KBM-7 (cell line): ENCODE results near the gene COX19.
"Not testable (repeated sequence)": the region's sequence is repeated elsewhere in the genome, so short reads cannot be mapped to it uniquely, and the experiment has no call there.

ENCODE experiments used
- DNase-seq: peaks from one replicate; pipeline ENCODE4 v3.0.0-alpha.2; 2015
- in situ Hi-C: fragments of 300-500 bp; cut with MboI; formaldehyde crosslinking; loops from 2 replicates; pipeline ENCODE4 v1.14.3; 2020; ENCODE audit warnings: low sequenced_read_pairs, low pct_unique_long_range_greater_than_20kb, mixed read lengths

Gene COX19

DNA sequence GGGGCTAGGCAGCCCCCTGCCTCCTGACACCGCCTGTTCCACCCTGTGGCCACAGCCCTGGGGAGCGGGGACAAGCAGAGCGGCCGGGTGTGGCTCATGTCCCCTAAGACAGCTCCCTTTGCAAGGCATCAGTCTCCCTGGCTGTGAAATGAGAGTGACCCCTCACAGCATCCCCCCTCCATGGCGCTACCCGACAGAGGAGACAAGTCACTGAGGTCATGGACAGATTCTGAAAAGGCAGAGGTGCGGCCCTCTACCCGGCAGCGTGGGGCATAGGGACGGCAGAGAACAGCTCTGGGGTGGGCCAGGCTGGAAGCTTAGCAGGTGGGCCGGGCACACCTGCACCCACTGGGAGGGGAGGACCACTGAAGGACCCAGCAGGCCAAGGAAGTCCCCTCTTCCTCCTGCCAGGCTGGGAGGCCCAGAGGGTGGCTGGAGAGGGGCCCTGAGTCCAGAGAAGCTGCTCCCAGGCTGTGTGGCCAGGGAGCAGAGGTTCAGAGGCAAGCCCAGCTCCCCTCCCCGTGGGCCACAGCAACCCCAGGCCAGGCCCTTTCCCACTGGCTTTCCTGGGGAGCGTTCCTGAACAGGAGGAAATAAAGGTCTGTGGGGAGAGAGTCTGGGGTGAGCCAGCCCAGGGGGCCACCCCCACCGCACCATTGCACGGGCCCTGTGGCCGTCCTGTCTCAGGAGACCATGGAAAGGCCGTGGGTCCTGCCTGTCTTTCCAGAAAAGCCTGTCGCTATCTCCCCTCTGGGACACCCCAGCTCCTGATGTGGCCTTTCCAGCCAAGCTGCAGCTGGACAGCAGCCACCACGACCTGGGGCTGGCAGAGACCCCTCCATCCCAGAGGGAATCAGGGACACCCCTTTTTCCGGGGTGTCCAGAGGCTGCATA lies 22.6 kb downstream of the COX19 start:
- DNase-seq = no peak
- in situ Hi-C loops = no loop called here

DNA sequence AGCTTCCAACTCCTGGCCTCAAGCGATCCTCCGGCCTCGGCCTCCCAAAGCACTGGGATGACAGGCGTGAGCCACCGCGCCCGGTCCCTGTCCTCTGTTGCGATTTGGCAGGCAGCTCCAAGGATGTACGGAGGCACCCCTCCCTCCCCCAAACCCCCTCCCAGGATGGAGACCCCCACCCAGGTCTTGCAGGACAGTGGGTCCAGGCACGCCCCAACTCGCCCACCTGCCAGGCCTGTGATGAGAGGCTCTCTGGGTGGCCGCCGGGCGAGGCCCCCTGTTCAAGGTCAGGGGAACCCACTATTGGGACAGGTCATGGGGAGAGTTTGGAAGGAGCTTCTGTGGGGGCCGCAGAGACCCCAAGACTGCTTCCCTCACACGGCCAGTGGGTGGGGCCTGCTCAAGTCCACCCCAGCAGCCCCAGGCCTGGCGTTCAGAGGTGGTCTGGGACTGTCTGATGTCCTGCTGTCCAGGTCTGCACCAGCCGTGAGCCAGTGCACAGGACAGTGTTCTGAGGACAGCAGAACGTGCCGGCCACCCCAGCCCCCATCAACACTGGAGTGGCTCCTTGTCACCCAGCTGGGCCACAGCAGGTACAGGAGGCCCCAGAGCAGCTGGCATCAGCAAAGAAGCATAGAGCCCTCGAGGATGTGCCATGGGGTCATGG lies 23.3 kb downstream of the COX19 start:
- in situ Hi-C loops = no loop called here
- no peak for DNase-seq

- no peak for DNase-seq
- in situ Hi-C loops = no loop called here
These were observed 26.1 kb downstream of the COX19 start for GRCh38 chr7:949021-949934.

DNA sequence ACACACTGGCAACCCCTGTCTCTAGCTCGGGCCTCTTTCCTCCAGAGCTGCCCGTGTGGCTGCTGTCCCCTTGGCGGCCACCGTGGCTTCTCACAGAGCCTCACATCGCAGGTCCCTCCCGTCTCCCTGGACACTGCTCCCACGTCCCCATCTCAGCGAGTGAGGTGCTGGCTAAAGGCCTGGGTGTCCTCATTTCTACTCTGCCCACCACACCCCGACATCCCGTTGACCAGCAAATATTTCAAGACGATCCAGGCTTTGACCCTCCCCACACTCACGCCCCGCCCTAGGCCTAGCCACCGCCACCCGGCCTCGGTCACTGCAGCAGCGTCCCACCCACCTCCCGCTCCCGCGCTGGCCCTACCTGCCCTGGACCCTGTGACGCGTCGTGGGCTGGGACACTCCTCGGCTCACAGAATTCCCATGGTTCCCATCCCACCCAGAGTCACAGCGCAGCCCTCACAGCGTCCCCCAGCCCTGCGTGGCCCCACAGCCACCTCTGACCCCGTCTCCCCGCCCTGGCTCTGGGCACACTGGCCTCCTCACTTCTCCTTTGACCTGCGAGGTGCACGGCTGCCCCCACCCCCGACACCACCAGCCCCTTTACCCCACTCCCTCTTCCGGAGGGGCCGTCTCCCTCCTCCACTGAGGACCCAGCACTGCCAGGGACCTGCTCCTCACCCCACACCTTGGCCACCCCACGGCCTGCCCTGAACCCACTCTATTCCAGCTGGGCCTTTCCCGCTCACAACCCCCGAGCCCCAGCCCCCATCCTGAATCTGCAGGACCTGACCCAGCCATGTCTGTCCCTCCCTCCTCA lies 27.7 kb downstream of the COX19 start:
- no peak for DNase-seq
- in situ Hi-C loops = no loop called here

DNA sequence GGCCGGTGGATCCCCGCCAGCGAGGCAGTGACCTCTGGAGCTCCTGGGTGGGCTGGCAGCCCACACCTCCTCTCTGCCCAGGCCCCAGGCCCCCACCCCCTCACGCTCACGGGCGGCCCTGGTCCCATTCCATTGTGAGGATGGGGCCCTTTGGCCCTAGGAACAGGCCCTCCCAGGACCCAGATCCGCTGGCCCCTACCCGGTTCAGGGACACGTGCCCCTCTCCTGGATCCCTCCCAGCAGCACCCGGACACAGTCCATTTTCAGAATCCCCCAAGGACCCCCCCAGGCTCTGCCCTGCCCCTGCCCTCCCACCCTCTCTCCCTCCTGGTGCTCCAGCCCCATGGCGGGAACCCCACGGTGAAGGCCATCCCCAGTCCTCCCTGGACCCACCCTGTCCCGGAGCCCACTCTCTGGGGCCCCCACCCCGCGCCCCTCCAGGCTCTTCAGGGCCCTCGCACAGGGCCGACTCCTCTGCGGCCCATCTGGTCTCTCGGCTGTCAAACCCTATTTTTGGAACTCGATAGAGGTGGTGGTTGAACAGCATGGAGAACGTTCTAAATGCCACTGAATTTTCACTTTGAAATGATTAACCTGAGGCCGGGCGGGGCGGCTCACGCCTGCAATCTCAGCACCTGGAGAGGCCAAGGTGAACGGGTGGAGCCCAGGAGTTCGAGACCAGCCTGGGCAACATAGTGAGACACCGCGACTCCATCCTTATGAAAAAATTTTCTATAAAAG lies 28.9 kb downstream of the COX19 start:
- DNase-seq = no peak
- in situ Hi-C loops = no loop called here

GRCh38 chr7:945556-946255 lies 29.6 kb downstream of the COX19 start:
- in situ Hi-C loops = no loop called here
- no peak for DNase-seq

GRCh38 chr7:945147-945555 lies 30.2 kb downstream of the COX19 start:
- DNase-seq = no peak
- in situ Hi-C loops = no loop called here

DNA sequence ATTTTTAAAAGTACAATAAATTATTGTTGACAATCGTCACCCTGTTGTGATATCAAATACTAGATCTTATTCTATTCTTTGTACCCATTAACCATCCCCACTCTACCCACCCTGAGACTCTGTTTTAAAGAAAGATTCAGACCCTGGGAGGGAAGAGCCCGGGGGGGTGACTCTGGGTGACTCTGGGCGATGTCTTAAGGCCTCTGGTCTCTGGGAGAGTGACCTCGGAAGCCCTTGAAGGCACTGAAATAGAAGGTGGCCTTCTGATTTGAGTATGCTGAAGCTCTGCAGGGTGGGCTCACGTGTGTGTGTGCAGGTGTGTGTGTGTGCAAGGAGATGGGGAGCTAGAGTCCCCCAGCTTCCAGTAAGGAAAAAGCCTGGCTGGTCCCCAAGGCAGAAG lies 30.6 kb downstream of the COX19 start:
- no peak for DNase-seq

GRCh38 chr7:943793-944192 lies 31.6 kb downstream of the COX19 start:
- DNase-seq, in situ Hi-C loops: not testable (repeated sequence)

More for the DNA sequence above, 30.6 kb downstream of the COX19 start:
- in situ Hi-C loops = no loop called here

DNA sequence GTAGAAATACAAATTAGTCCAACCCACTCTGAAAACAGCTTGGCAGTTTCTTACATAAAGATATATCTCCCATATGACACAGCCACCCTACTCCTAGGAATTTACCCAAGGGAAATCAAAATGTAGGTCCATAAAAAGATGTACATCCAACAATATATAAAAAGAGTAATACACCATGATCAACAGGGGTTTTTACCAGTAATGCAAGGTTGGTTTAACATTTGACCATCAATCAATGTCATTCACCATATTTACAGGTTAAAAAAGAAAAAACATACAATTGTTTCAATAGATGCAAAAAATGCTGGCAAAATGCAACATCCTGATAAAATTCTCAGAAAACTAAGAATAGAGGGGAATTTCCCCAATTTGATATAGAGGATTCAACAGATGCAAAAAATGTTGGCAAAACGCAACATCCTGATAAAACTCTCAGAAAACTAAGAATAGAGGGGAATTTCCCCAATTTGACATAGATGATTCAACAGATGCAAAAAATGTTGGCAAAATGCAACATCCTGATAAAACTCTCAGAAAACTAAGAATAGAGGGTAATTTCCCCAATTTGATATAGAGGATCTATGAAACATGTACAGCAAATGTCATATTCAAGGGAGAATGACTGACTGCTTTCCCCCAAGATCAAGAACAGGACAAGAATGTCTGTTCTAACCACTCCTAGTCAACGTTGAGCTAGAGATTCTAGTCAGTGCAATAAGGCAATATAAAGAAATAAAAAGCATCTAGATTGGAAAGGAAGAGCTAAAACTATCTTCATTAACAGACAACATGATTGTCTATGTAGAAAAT lies 34.5 kb downstream of the COX19 start:
- in situ Hi-C loops = no loop called here
- DNase-seq = no peak

DNA sequence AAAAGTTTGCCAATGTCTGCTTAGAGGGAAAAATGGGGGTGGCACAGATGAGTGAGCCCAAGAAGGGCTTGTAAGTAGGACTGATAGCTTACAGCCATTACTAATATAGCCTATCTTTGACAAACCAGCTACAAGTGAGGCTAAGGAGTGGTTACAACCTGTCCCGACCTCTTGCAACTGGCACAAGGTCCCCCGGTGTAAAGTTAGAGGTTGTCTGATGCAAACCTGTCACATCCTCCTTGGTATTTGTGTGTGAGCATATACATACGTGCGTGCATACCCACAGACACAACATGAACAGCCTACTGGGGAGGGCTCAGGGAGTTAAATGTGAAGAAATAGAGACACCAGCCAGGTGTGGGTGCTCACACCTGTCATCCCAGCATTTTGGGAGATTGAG lies 35.5 kb downstream of the COX19 start:
- in situ Hi-C loops = no loop called here
- no peak for DNase-seq

- DNase-seq = no peak
- in situ Hi-C loops = no loop called here
These were observed 36.7 kb downstream of the COX19 start for GRCh38 chr7:938546-939185.

- DNase-seq = no peak
- in situ Hi-C loops = no loop called here
These were observed 37.4 kb downstream of the COX19 start for GRCh38 chr7:937856-938484.

DNA sequence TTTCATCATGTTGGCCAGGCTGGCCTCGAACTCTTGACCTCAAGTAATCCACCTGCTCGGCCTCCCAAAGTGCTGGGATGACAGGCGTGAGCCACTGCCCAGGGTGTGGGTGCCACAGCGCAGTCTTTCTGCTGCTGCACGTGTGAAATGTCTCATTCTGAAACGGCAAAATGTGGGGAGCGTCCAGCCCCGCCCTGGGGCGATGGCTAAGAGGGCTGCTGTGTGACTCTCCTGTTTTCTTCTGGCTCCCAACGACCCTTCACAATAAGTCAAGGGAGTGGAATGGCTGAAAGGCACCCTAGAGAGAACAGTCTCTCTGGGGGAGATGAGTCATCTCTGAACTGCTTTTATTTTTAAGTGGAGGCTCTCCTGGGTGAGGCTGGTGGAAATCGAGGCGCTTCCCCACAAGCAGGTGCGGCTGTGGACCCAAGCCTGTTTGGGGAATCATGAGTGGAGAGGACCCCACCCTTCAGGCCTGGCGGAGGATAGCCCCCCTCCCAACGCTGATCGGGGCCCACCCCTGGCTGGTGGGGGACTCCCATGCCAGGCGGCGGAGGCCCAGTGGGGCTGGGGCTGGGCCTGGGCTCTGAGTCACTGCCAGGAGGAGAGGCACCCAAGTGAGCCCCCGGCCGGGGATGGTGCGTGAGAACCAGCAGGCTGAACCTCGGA lies 38.8 kb downstream of the COX19 start:
- DNase-seq = no peak
- in situ Hi-C loops = no loop called here

- in situ Hi-C loops = no loop called here
- DNase-seq = no peak
These were observed 39.4 kb downstream of the COX19 start for GRCh38 chr7:935874-936385.
